Activated naive CD4-positive, alpha-beta T cell treated with anti-CD3 and anti-CD28 coated beads, Interleukin-2, amount 50 U/mL, for 24 hours (primary cell): ENCODE measurements around the gene DAP.
A peak's percentile ranks its signal among the peaks of the same experiment; 100 is the strongest.

Experiments
- H3K27ac Mint-ChIP-seq: one replicate; pipeline ENCODE4 v1.8.0; 2021; ENCODE audit warnings: mild to moderate bottlenecking, mixed read lengths
- H3K27me3 Mint-ChIP-seq: one replicate; pipeline ENCODE4 v1.8.0; 2021; ENCODE audit warnings: mixed read lengths
- H3K36me3 Mint-ChIP-seq: one replicate; pipeline ENCODE4 v1.8.0; 2021; ENCODE audit warnings: mixed read lengths
- H3K4me1 Mint-ChIP-seq: one replicate; pipeline ENCODE4 v1.8.0; 2021; ENCODE audit warnings: mixed read lengths
- H3K4me3 Mint-ChIP-seq: one replicate; pipeline ENCODE4 v1.8.0; 2021; ENCODE audit warnings: mild to moderate bottlenecking, mixed read lengths
- H3K9me3 Mint-ChIP-seq: one replicate; pipeline ENCODE4 v1.8.0; 2021; ENCODE audit warnings: mixed read lengths

Gene DAP

DNA sequence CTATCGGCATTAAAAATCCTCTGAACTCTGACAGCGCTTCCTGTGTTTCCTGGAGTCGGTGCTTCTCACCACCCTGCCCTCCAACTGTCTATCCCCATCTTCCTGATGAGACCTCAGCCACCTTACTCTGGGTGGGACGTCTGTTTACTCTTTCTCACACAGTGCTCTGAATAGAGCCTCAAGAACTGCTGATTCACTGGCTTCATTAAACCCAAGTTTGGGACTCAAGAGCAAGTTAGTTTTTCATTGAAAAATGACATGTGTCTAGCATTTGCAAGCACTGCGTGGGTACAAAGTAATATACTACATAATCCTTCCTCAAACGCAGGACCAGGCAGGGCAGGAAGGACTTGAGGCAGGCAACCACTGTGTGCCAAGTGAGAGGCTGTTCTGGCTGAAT, 49.5 kb downstream of the DAP start:
- H3K4me3 Mint-ChIP-seq: no peak overlapping the region
- H3K27ac Mint-ChIP-seq: peak overlapping the region; percentile 56
- H3K36me3 Mint-ChIP-seq: peaks cover 6% of the 10 kb centered on the region
- peaks cover 16% of the 10 kb centered on the region for H3K4me1 Mint-ChIP-seq
- H3K27me3 Mint-ChIP-seq: no peaks in the 10 kb centered on the region
- no peaks in the 10 kb centered on the region for H3K9me3 Mint-ChIP-seq

DNA sequence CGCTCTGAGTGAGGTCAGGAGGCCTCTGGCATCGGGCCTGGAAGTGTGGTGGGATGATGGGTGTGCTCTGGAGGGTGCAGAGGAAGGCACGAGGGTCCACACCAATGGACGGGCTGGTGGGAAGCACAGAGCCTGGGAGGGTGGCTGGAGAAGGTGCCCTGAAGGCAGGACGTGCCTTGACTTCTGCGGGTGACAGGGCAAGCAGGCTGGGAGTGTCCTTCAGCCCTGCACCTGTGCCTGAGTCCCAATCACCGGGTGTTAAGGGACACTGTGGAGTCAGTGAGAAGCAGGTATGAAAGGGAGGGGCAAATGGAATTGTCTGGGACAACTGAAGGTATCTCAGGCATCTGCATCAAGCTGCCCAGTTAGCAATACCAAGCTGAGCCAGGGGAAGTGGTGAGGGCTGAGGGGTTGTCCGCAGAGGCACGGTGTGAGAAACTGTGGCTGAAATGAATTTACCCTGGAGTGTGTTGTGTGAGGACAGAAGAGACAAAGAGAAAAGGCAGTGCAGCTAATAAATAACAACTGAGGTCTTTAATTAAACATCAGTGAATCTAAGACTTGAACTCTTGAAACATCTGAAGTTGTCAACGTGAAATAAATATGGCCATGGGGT, 50.4 kb downstream of the DAP start:
- peak overlapping the region; percentile 48 for H3K27ac Mint-ChIP-seq
- H3K4me3 Mint-ChIP-seq: no peak overlapping the region
- H3K9me3 Mint-ChIP-seq: no peaks in the 10 kb centered on the region
- H3K36me3 Mint-ChIP-seq: peaks cover 6% of the 10 kb centered on the region
- H3K27me3 Mint-ChIP-seq: no peaks in the 10 kb centered on the region
- H3K4me1 Mint-ChIP-seq: peaks cover 25% of the 10 kb centered on the region

DNA sequence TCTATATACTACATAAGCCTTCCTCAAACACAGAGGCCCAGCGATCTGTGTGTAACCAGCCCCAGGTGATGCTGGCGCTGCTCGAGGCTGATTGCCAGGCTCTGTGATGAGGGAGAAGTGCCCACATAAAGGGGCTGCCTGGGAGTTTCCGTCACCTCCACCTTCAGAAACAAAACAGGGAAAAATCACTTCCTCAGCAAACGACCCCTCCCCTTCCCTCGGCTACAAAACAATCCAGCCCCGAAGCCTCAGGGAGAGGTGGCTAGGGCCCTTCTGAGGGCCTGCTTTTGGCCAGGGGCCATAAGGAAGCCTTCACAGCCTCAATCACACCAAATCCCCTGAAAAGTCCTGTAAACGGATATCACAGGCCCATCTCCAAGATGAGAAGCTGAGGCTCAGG, 51.1 kb downstream of the DAP start:
- Mint-ChIP-seq H3K4me3 (no peak overlapping the region), H3K27me3 (no peaks in the 10 kb centered on the region), H3K27ac (no peak overlapping the region), H3K36me3 (peaks cover 5% of the 10 kb centered on the region), H3K4me1 (peaks cover 32% of the 10 kb centered on the region), H3K9me3 (no peaks in the 10 kb centered on the region)

DNA sequence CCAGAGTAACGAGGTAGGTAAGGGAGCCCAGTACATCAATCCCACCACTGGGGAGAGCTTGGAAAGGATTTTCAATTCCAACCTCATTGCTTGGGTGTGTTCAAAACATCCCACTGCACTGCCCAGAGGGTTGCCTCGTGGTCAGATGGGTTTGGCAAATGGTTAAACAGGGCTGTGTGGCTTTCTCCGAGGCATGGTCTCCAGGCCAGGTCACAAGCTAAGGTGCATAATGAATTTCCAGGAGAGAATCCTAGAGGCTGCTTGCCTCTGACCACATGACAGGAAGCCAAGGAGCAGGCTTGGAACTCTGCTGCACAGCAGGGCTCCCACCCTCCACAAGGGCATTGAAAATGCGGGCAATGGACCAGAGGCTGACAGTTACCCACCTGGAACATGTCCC, 51.6 kb downstream of the DAP start:
- no peaks in the 10 kb centered on the region for H3K27me3 Mint-ChIP-seq
- H3K4me3 Mint-ChIP-seq: no peak overlapping the region
- H3K9me3 Mint-ChIP-seq: no peaks in the 10 kb centered on the region
- peaks cover 38% of the 10 kb centered on the region for H3K4me1 Mint-ChIP-seq
- peaks cover 2% of the 10 kb centered on the region for H3K36me3 Mint-ChIP-seq
- no peak overlapping the region for H3K27ac Mint-ChIP-seq

DNA sequence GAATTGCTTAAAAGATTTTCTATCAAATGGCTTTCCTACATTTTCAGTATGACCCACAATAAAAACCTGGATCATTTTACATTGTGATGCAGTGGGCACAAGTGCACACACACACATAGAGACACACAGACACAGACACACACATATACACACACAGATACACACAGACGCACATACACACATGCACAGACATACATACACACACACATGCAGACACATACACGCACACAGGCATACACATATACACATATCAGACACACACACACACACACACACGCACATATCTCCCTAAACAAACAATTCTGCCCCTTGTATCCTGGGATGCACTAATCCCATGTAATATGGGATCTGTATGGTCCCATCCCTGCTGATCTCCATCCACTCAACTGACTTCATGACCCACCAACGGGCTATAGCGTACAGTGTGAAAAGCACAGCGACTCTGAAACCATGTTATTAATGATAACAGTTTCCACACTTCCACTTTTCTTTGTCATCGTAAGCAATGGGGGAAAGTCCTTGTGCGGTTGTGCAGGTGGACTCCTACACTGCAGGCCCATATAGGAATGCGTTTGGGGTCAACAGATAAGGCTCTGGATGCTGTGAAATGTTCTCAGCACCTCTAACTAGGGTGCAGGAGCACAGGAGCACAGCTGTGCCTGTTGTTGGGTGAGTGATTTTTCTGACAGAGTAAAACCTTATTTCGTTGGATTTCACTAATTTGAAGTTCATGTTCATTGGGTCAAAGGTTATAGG, 52.7 kb downstream of the DAP start:
- H3K27ac Mint-ChIP-seq: no peak overlapping the region
- H3K4me3 Mint-ChIP-seq: no peak overlapping the region
- H3K4me1 Mint-ChIP-seq: peaks cover 41% of the 10 kb centered on the region
- no peaks in the 10 kb centered on the region for H3K9me3 Mint-ChIP-seq
- peaks cover 2% of the 10 kb centered on the region for H3K36me3 Mint-ChIP-seq
- no peaks in the 10 kb centered on the region for H3K27me3 Mint-ChIP-seq

DNA sequence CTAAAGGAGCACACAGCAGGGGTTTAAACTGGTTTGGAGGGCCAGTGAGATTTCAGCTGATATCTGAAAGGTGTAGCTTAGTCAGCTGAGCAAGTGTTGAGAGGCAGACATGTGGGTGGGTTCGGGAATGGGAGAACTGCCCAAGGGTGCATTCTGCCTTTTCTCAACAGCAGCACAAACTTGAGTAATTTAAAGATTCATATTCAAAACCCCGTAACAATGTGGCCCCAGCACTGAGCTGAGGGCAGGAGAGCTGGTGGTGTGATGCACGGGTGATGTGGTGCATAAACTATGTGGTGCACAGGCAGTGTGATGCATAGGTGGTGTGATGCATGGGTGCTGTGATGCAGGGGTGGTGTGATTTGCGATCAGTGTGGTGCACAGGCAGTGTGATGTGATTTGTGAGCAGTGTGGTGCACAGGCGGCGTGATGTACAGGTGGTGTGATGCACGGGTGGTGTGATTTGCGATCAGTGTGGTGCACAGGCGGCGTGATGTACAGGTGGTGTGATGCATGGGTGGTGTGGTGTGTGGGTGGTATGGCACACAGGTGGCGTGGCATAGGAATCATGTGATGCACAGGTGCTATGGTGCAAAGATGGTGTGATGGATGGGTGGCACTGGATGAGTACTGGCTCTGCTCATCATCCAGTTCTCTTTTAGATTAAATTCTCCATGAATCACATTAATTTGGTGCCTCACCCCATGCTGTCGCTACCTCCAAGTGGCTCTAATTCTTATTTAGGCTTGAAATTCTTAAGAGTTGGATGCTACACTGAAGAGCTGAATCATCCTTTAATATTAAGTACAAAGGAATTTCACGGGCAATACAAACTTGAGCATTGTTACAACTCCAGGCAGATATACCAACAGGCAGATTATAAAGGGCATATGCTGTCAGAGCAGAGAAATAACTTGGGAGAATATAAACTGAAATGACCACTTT, 53.6 kb downstream of the DAP start:
- peaks cover 2% of the 10 kb centered on the region for H3K36me3 Mint-ChIP-seq
- H3K9me3 Mint-ChIP-seq: no peaks in the 10 kb centered on the region
- no peak overlapping the region for H3K4me3 Mint-ChIP-seq
- H3K27me3 Mint-ChIP-seq: no peaks in the 10 kb centered on the region
- H3K27ac Mint-ChIP-seq: peak overlapping the region; percentile 20
- peaks cover 41% of the 10 kb centered on the region for H3K4me1 Mint-ChIP-seq

DNA sequence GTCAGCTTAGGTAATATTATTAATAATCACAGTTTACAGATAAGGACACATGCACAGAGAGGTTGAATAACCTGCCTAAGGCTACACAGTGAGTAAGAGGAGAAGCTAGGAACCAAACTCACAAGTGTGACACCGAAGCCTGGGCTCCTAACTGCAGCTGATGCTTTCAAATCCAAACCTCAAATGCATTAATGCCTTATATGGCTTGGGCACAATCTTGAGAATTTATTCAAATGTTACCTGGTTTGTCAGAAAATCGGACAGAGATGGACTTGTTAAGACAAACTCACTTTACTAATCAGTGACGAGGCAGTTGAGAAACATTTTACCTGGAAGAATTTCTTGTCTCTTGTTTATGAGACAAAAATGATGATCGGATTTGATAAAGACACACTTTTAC, 54.7 kb downstream of the DAP start:
- Mint-ChIP-seq H3K4me3 (no peak overlapping the region), H3K27me3 (no peaks in the 10 kb centered on the region), H3K9me3 (no peaks in the 10 kb centered on the region), H3K4me1 (peaks cover 41% of the 10 kb centered on the region), H3K36me3 (peaks cover 2% of the 10 kb centered on the region), H3K27ac (no peak overlapping the region)

DNA sequence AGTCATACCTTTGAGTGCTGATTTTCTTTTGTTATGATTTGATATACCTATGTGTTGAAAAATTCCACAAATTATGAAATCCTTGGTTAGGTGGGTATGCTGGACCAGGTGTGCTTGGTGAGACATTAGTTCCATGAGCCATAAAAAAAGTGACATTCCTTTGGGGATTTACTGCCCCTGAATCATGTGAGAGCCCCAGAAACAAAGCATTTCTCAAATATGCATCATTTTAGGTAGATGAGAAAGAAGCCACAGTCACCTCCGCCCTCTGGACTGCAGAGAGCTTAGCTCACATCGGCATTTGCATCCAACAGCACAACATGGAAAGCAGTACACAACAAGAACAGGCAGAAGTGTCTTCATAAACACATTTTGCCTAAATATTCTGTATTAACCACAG, 55.3 kb downstream of the DAP start:
- H3K27ac Mint-ChIP-seq: peak overlapping the region; percentile 8
- H3K9me3 Mint-ChIP-seq: no peaks in the 10 kb centered on the region
- no peaks in the 10 kb centered on the region for H3K27me3 Mint-ChIP-seq
- H3K4me1 Mint-ChIP-seq: peaks cover 38% of the 10 kb centered on the region
- no peak overlapping the region for H3K4me3 Mint-ChIP-seq
- peaks cover under 1% of the 10 kb centered on the region for H3K36me3 Mint-ChIP-seq

DNA sequence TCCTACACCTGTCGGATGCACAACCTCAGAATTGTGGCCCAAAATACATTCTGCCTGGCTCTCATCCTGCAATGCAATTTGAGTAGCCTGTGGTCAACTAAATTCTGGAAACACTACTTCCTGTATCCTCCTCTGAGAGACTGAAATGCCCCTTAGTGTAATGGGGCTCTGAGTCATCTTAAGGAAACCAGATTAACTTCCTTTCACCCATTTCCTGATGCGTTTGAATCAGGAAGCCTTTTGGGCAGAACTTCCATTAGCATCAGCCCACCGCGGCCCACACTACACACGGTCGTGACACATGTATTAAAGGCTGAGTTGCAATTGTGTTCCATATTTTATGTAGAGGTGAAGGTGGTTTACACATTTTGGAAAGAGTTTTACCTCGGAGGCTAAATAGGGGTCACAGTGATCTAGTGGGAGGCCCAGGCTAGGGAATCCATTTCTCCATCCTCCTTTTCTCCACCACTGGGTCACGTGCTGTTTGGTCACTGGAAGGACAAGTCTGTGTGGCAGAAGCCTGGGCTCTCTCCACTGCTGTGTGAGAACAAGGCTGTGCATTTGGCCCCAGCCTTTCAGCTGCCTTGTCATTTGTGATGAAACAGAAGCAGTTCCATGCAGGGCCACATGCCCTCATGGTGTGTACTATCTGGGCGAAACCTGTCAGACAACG, 55.9 kb downstream of the DAP start:
- Mint-ChIP-seq H3K27ac (peak overlapping the region; percentile 25), H3K4me3 (no peak overlapping the region), H3K9me3 (no peaks in the 10 kb centered on the region), H3K36me3 (no peaks in the 10 kb centered on the region), H3K4me1 (peaks cover 39% of the 10 kb centered on the region), H3K27me3 (no peaks in the 10 kb centered on the region)

DNA sequence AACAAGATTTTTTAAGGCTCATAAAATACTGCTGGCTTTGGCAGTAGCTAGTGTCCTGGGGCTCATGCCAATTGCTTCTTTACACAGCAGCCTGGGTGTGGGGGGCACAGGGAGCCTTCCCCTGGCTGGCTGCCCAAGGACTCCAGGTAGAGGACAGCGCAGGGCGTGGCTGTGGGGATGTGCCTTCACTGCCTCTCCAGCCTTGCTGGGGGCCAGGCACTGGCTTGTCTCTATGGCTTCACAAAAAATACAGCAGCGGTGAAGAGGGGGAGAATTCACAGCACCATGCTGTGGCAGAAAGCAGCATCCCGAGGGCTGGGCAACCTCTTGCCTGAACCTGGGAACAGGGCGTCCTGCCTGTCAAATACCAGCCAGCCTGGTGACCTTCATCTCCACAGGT, 57.4 kb downstream of the DAP start:
- Mint-ChIP-seq H3K27me3 (no peaks in the 10 kb centered on the region), H3K9me3 (no peaks in the 10 kb centered on the region), H3K4me3 (no peak overlapping the region), H3K36me3 (no peaks in the 10 kb centered on the region), H3K4me1 (peaks cover 50% of the 10 kb centered on the region), H3K27ac (no peak overlapping the region)

DNA sequence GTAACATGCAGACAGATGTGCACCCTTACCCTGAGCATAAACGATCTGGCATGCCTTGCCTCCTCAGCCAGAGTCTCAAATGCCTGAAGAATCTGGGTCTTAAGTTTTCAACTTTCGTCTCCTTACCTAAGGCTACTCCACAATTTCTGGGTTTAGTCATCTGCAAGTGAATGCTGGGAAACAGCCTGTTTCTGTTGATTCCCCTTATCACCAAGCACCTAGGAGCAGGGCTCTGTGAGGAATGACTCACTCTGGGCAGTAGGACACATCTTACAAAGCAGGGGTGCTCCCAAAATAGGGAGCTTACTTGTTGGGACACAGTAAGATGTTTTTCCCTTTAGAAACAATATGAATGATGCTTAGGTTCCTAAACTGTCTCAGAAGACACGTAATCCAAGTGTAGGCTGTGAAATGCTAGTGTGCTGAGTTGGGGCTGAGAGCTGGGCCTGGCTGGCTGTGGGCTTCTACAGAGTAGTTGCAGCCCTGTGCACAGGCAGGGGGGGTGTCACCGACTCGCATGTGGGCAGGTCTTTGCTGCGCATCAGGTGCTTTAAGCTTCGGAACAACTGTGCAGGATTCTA, 58.0 kb downstream of the DAP start:
- H3K4me3 Mint-ChIP-seq: no peak overlapping the region
- H3K4me1 Mint-ChIP-seq: peaks cover 55% of the 10 kb centered on the region
- H3K27me3 Mint-ChIP-seq: no peaks in the 10 kb centered on the region
- no peaks in the 10 kb centered on the region for H3K9me3 Mint-ChIP-seq
- no peaks in the 10 kb centered on the region for H3K36me3 Mint-ChIP-seq
- H3K27ac Mint-ChIP-seq: no peak overlapping the region

DNA sequence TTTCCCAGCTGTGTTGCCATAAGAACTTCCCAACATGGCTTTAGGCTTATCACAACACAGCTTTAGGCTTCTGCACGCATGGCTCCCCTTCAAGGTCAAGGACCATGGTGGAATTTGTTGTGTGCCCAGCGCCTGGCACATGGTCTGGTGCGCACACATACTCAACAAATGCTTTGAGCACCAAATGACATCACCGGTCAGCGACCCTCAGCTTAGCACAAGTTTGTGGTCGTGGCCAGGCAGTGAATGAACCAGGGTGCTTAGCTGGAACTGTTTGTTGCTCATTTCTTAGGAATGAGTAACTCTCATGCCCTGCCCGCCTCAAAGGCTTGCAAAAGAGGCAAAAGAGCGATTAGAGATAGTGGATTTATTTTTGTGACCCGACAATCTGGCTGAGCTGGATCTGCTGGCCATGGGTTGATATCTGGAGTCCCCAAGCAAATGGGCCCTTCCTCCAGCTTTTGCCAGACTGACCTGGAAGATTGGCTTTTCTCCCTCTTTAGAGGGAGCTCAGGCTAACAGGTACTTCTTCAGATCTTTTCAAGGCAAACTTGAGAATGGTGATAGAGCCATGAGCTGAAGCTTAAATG, 58.9 kb downstream of the DAP start:
- Mint-ChIP-seq H3K36me3 (no peaks in the 10 kb centered on the region), H3K27ac (no peak overlapping the region), H3K27me3 (no peaks in the 10 kb centered on the region), H3K9me3 (no peaks in the 10 kb centered on the region), H3K4me1 (peaks cover 54% of the 10 kb centered on the region), H3K4me3 (no peak overlapping the region)

DNA sequence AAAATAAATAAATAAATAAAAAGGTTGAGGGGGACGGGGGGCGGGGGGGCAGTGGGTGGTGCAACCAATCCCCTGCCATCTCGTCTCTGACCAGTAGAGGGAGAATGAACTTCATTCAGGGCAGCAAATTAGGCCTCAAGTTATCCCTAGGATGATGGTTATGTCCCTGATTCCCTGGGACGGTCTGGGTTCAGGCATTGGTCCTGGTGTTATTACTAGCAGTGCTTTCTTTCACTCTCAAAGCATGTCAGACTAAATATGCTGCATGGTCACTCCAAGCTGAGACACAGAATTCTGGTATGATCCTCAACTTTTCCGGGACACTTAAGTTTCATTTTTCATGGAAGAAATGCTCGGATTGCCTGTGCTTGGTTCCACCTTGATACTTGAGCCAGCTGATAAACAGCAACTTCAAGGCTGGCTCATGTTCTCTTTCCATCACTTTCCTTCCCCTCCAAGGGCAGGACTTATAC, 59.4 kb downstream of the DAP start:
- Mint-ChIP-seq H3K27ac (no peak overlapping the region), H3K36me3 (no peaks in the 10 kb centered on the region), H3K4me3 (no peak overlapping the region), H3K27me3 (no peaks in the 10 kb centered on the region), H3K4me1 (peaks cover 55% of the 10 kb centered on the region), H3K9me3 (no peaks in the 10 kb centered on the region)

DNA sequence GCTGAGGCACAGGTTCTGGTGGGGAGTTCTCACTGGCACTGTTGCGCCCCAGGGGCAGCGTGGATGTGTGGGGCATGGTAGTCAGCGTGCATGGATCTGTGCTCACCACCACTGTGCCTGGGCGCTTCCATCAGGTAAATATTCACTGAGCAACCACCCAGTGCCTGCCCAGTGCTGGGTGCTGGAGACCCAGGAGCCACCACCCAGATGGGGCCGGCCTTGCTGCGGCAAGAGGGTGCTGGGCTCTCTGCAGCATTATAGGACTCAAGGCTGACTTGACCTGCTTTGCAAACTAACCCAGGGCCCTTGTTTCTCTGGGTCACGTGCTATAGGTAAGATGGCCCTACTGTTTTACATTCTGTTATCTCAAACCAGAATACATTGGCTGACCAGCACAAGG, 60.5 kb downstream of the DAP start:
- peaks cover 50% of the 10 kb centered on the region for H3K4me1 Mint-ChIP-seq
- no peak overlapping the region for H3K27ac Mint-ChIP-seq
- no peaks in the 10 kb centered on the region for H3K27me3 Mint-ChIP-seq
- no peaks in the 10 kb centered on the region for H3K36me3 Mint-ChIP-seq
- no peak overlapping the region for H3K4me3 Mint-ChIP-seq
- H3K9me3 Mint-ChIP-seq: no peaks in the 10 kb centered on the region

DNA sequence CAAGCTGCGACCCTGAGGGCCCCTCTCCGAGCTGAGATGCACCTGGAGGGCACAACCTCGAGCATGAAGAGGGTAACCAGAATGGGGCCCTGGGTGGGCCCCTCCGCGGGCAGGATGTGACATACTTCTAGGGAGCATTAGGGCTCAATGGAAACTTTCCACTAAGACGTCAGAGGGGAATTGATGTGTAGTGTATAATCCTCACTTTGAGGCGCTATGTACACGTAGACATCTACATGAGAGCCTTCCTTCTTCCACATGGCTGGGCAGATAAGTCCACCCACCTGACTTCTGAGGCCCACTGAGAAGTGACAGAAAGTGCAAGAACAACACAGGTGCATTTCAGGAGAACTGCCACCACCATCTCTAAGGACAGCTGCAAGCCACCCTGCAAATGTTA, 61.0 kb downstream of the DAP start:
- no peak overlapping the region for H3K4me3 Mint-ChIP-seq
- no peak overlapping the region for H3K27ac Mint-ChIP-seq
- H3K36me3 Mint-ChIP-seq: no peaks in the 10 kb centered on the region

More for the DNA sequence above, 61.0 kb downstream of the DAP start:
- no peaks in the 10 kb centered on the region for H3K9me3 Mint-ChIP-seq
- peaks cover 48% of the 10 kb centered on the region for H3K4me1 Mint-ChIP-seq
- H3K27me3 Mint-ChIP-seq: no peaks in the 10 kb centered on the region
